GM12878 (cell line): Measurements from ENCODE around the gene ADAMTS13. TPM values are rescaled to one million over a fixed set of nuclear protein-coding genes. Genes with fewer than 3 reads are reported as not detected.

Experiments used
- ATAC-seq: fragments of 200-7000 bp; cut with Tn5 transposase; 3 replicates; pipeline ENCODE4 v1.9.1; 2020; ENCODE audit warnings: mild to moderate bottlenecking, moderate library complexity
- BruUV-seq: library from RNA; stranded (reverse); fragments of 400-500 nt; replicated peaks from 2 replicates; lab custom pipeline; 2021; lab: Mats Ljungman, UMichigan
- CTCF ChIA-PET: fragments of 300-600 bp; sonication (Branson Sonifier 250); formaldehyde crosslinking; extraction: SDS; loops from one replicate; lab custom pipeline; 2021; ENCODE audit warnings: inconsistent platforms; lab: Yijun Ruan, JAX
- POLR2A ChIA-PET: fragments of 350-600 bp; formaldehyde crosslinking; extraction: SDS; loops from one replicate; lab custom pipeline; 2021; ENCODE audit warnings: inconsistent platforms; lab: Charles Lee
- RAD21 ChIA-PET: fragments of 300-600 bp; sonication (Branson Sonifier 250); formaldehyde crosslinking; loops from one replicate; lab custom pipeline; 2023; ENCODE audit warnings: antibody characterized with exemption; ENCODE audit not compliant: unreplicated experiment; lab: Charles Lee
- SMC1A ChIA-PET: fragments of 300-600 bp; sonication (Branson Sonifier 250); formaldehyde crosslinking; loops from one replicate; lab custom pipeline; 2023; ENCODE audit not compliant: unreplicated experiment, uncharacterized antibody; lab: Charles Lee
- DNase-seq: peaks from one replicate; pipeline ENCODE4 v3.0.0-alpha.2; 2011; ENCODE audit warnings: low read depth, low spot score
- FAIRE-seq: peaks from 3 replicates; lab custom pipeline; 2011; peaks lifted over from hg19 to GRCh38; lab: Jason Lieb, UNC
- H2AFZ ChIP-seq: 2 replicates; pipeline ENCODE4 v1.6.0; 2011; ENCODE audit warnings: low read depth, low read length, control low read depth; ENCODE audit not compliant: control insufficient read depth
- H3K27ac ChIP-seq: 2 replicates; pipeline ENCODE4 v1.5.1; 2011; ENCODE audit warnings: control low read depth; ENCODE audit not compliant: control insufficient read depth, insufficient read depth
- H3K27me3 ChIP-seq, 2 experiments: replicated peaks in 1 of 2; 2 replicates each; pipeline versions ENCODE4 v1.6.0 to v1.6.1; 2011; ENCODE audit warnings: low read length in 1 of 2; ENCODE audit not compliant: control insufficient read depth in 2 of 2, insufficient read depth in 2 of 2
- H3K36me3 ChIP-seq, 2 experiments: 2 replicates each; pipeline ENCODE4 v1.5.1; 2011; ENCODE audit warnings: low read length in 1 of 2; ENCODE audit not compliant: control insufficient read depth in 2 of 2, insufficient read depth in 2 of 2
- H3K4me1 ChIP-seq: 2 replicates; pipeline ENCODE4 v1.6.1; 2011; ENCODE audit warnings: mild to moderate bottlenecking, low read length, moderate library complexity, mixed read lengths; ENCODE audit not compliant: control insufficient read depth, insufficient read depth
- H3K4me2 ChIP-seq: 2 replicates; pipeline ENCODE4 v1.6.0; 2011; ENCODE audit warnings: control low read depth; ENCODE audit not compliant: control insufficient read depth, insufficient read depth
- H3K4me3 ChIP-seq: fragments of 200-600 bp; sonication (generic); 2 replicates; pipeline ENCODE4 v1.5.1; 2016
- H3K79me2 ChIP-seq: 2 replicates; pipeline ENCODE4 v1.6.0; 2011; ENCODE audit warnings: low read length; ENCODE audit not compliant: control insufficient read depth, insufficient read depth
- H3K9ac ChIP-seq: 2 replicates; pipeline ENCODE4 v1.8.0; 2011; ENCODE audit warnings: low read length, control low read depth, mixed read lengths; ENCODE audit not compliant: control insufficient read depth, insufficient read depth
- H3K9me3 ChIP-seq: replicated peaks from 3 replicates; pipeline ENCODE4 v1.5.1; 2011; ENCODE audit warnings: mild to moderate bottlenecking, low read length; ENCODE audit not compliant: control insufficient read depth, insufficient read depth
- H4K20me1 ChIP-seq: 2 replicates; pipeline ENCODE4 v1.6.0; 2011; ENCODE audit not compliant: control insufficient read depth, insufficient read depth
- MTA2 ChIP-seq: fragments of 450-650 bp; IDR thresholded peaks from 2 replicates; pipeline ENCODE4 v1.6.1; 2016; ENCODE audit warnings: low read depth, mild to moderate bottlenecking, moderate library complexity
- NFYA ChIP-seq: IDR thresholded peaks from 2 replicates; pipeline ENCODE4 v1.6.1; 2011; ENCODE audit warnings: low read depth, mild to moderate bottlenecking, low read length, improper control_type of control experiment, borderline replicate concordance
- NR2C1 ChIP-seq: fragments of 450-650 bp; IDR thresholded peaks from 2 replicates; pipeline ENCODE4 v1.6.1; 2017; ENCODE audit warnings: antibody characterized with exemption, mild to moderate bottlenecking, moderate library complexity
- RUNX3 ChIP-seq: IDR thresholded peaks from 2 replicates; pipeline ENCODE4 v1.6.1; 2012; ENCODE audit warnings: low read length, inconsistent platforms
- SIX5 ChIP-seq: IDR thresholded peaks from 2 replicates; pipeline ENCODE4 v1.6.1; 2011; ENCODE audit warnings: mild to moderate bottlenecking, low read depth, low read length, moderate library complexity; ENCODE audit not compliant: severe bottlenecking
- SREBF1 ChIP-seq: IDR thresholded peaks from 2 replicates; pipeline ENCODE4 v1.6.1; 2012; ENCODE audit warnings: mild to moderate bottlenecking, low read length
- TBL1XR1 ChIP-seq: IDR thresholded peaks from 2 replicates; pipeline ENCODE4 v1.6.1; 2012; ENCODE audit warnings: low read depth, low read length, improper control_type of control experiment
- TCF7 ChIP-seq: IDR thresholded peaks from 2 replicates; pipeline ENCODE4 v1.6.1; 2014; ENCODE audit warnings: antibody characterized with exemption, borderline replicate concordance
- ZSCAN29 ChIP-seq: fragments of 450-650 bp; IDR thresholded peaks from 2 replicates; pipeline ENCODE4 v1.6.1; 2017; ENCODE audit warnings: mild to moderate bottlenecking, moderate library complexity
- WGBS: methylation state at CpG from one replicate; pipeline ENCODE4 v1.1.6; 2016; ENCODE audit warnings: low lambda C conversion rate; ENCODE audit not compliant: insufficient replicate concordance, insufficient coverage; ENCODE audit errors: missing lambda C conversion rate; 5-methylcytosine and 5-hydroxymethylcytosine counted together
- in situ Hi-C: fragments of 300-500 bp; cut with MboI; formaldehyde crosslinking; loops from 9 replicates; pipeline ENCODE4 v1.14.3; 2018; ENCODE audit warnings: mixed read lengths
- intact Hi-C: fragments of 100-400 bp; cut with micrococcal nuclease; formaldehyde crosslinking; loops from one replicate; pipeline ENCODE4 v1.14.2; 2022; ENCODE audit not compliant: unreplicated experiment
- polyA plus RNA-seq, 11 experiments: library from polyadenylated mRNA; depleted of rRNA in 4 of 11; unstranded in 6 of 11; stranded (reverse) in 5 of 11; fragments of >200 nt; fragmentation: Nextera tagmentation in 4 of 11; fragmentation: Illumina TruSeq in 1 of 11; extraction: Ambion mirVana in 4 of 11; extraction: Trizol in 1 of 11; gene quantifications; 1 replicate in 1 of 11; 2 replicates in 10 of 11; pipeline versions ENCODE4 v1.2.1 to v1.2.3, GENCODE V29; 2011 to 2016; ENCODE audit warnings: inconsistent platforms in 2 of 11, missing spikeins in 2 of 11, low read depth in 1 of 11
- total RNA-seq, 4 experiments: library from RNA; depleted of rRNA in 3 of 4; stranded (reverse); fragments of >200 nt in 3 of 4; fragmentation: Illumina TruSeq in 1 of 4; extraction: Trizol in 1 of 4; gene quantifications; 2 replicates each; pipeline versions ENCODE4 v1.2.1 to v1.2.3, GENCODE V29; 2013 to 2021
- TF ChIP-seq, protein P1 (sequence below): fragments of 450-650 bp; formaldehyde crosslinking; IDR thresholded peaks from 2 replicates; pipeline ENCODE4 v1.4.0; 2020; ENCODE audit warnings: mild to moderate bottlenecking, moderate library complexity
- TF ChIP-seq, protein P2 (sequence below): IDR thresholded peaks from 2 replicates; pipeline ENCODE4 v1.6.1; 2011; ENCODE audit warnings: borderline replicate concordance, low read depth, mild to moderate bottlenecking, moderate library complexity, low read length; ENCODE audit not compliant: insufficient read depth, poor library complexity, severe bottlenecking
- TF ChIP-seq, protein P3 (sequence below): IDR thresholded peaks from 2 replicates; pipeline ENCODE4 v1.6.1; 2012; ENCODE audit warnings: low read depth, low read length, improper control_type of control experiment
- TF ChIP-seq, protein P4 (sequence below): fragments of 150-350 bp; IDR thresholded peaks from 2 replicates; pipeline ENCODE4 v1.6.1; 2014; ENCODE audit warnings: mild to moderate bottlenecking, low read depth, low read length

The ADAMTS13 gene
- total and polyA plus RNA-seq, 10 of the 15 experiments (the other 5 are each of a cell fraction or from before 2014, with no cell fraction given): 0.08 to 2.4 (median 0.28) TPM

DNA sequence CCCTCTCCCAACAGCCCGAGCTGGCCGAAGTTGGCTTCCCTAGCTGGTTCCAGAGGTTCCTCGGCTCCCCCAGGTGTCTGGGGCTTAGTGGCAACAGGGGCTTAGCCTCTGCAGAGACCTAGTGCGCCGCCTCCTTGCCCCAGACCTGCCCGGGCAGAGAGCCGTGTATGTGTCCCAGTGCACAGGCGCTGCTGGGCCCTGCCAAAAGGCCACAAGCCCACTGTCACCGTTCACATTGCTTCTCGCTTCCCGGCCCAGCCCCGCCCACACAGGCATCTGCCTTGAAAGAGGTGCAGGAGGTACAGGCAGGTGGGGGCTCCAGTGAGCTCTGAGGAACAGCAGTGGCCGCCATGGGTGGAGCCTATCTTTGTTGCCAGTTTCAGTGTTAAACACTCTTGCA is 35.1 kb downstream of the ADAMTS13 start (continued):
- TF ChIP-seq, protein P1, sequence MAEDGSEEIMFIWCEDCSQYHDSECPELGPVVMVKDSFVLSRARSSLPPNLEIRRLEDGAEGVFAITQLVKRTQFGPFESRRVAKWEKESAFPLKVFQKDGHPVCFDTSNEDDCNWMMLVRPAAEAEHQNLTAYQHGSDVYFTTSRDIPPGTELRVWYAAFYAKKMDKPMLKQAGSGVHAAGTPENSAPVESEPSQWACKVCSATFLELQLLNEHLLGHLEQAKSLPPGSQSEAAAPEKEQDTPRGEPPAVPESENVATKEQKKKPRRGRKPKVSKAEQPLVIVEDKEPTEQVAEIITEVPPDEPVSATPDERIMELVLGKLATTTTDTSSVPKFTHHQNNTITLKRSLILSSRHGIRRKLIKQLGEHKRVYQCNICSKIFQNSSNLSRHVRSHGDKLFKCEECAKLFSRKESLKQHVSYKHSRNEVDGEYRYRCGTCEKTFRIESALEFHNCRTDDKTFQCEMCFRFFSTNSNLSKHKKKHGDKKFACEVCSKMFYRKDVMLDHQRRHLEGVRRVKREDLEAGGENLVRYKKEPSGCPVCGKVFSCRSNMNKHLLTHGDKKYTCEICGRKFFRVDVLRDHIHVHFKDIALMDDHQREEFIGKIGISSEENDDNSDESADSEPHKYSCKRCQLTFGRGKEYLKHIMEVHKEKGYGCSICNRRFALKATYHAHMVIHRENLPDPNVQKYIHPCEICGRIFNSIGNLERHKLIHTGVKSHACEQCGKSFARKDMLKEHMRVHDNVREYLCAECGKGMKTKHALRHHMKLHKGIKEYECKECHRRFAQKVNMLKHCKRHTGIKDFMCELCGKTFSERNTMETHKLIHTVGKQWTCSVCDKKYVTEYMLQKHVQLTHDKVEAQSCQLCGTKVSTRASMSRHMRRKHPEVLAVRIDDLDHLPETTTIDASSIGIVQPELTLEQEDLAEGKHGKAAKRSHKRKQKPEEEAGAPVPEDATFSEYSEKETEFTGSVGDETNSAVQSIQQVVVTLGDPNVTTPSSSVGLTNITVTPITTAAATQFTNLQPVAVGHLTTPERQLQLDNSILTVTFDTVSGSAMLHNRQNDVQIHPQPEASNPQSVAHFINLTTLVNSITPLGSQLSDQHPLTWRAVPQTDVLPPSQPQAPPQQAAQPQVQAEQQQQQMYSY (CRISPR knock-in tag): no peak

DNA sequence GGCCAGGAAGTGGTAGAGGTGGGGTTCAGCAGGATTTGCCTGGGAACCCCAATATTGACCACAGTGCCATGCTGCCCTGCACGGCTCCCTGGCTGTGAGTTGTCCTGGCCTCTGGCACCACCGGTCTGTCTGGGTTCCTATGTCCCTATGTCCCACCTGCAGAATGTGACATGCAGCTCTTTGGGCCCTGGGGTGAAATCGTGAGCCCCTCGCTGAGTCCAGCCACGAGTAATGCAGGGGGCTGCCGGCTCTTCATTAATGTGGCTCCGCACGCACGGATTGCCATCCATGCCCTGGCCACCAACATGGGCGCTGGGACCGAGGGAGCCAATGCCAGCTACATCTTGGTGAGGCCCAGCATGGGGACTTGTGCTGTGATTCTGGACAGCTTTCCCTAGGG is 35.6 kb downstream of the ADAMTS13 start:
- ATAC-seq (no peak), FAIRE-seq (no peak), DNase-seq (no peak)
- SMC1A ChIA-PET: interaction anchor here (1.3 kb wide), 1 partner anchor 80 kb away, joined by 3 read pairs; no protein-coding TSS in a partner anchor
- Histone ChIP-seq H3K36me3 (no peaks in the 10 kb centered on the region), H3K4me2 (no peak overlapping the region), H3K4me1 (peaks cover 9% of the 10 kb centered on the region), H3K9ac (no peak overlapping the region)
- CTCF ChIA-PET: interaction anchor here (1.8 kb wide), 1 partner anchor 29 kb away, joined by 7 read pairs; no protein-coding TSS in a partner anchor
- BruUV-seq: no TSS peak
- TF ChIP-seq ZSCAN29 (no peak), MTA2 (no peak), NR2C1 (no peak), SREBF1 (no peak), TBL1XR1 (no peak), RUNX3 (no peak), TCF7 (no peak), NFYA (no peak), SIX5 (no peak)
- TF ChIP-seq, protein P2, sequence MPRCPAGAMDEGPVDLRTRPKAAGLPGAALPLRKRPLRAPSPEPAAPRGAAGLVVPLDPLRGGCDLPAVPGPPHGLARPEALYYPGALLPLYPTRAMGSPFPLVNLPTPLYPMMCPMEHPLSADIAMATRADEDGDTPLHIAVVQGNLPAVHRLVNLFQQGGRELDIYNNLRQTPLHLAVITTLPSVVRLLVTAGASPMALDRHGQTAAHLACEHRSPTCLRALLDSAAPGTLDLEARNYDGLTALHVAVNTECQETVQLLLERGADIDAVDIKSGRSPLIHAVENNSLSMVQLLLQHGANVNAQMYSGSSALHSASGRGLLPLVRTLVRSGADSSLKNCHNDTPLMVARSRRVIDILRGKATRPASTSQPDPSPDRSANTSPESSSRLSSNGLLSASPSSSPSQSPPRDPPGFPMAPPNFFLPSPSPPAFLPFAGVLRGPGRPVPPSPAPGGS: no peak
- TF ChIP-seq, protein P3, sequence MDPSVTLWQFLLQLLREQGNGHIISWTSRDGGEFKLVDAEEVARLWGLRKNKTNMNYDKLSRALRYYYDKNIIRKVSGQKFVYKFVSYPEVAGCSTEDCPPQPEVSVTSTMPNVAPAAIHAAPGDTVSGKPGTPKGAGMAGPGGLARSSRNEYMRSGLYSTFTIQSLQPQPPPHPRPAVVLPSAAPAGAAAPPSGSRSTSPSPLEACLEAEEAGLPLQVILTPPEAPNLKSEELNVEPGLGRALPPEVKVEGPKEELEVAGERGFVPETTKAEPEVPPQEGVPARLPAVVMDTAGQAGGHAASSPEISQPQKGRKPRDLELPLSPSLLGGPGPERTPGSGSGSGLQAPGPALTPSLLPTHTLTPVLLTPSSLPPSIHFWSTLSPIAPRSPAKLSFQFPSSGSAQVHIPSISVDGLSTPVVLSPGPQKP: no peak
- TF ChIP-seq, protein P4, sequence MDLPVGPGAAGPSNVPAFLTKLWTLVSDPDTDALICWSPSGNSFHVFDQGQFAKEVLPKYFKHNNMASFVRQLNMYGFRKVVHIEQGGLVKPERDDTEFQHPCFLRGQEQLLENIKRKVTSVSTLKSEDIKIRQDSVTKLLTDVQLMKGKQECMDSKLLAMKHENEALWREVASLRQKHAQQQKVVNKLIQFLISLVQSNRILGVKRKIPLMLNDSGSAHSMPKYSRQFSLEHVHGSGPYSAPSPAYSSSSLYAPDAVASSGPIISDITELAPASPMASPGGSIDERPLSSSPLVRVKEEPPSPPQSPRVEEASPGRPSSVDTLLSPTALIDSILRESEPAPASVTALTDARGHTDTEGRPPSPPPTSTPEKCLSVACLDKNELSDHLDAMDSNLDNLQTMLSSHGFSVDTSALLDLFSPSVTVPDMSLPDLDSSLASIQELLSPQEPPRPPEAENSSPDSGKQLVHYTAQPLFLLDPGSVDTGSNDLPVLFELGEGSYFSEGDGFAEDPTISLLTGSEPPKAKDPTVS: no peak
- TF ChIP-seq, all 136 proteins: peak for 0
- POLR2A ChIA-PET: no interaction called here
- H3K9me3 ChIP-seq: no peaks in the 10 kb centered on the region
- H3K27ac ChIP-seq: no peak overlapping the region
- RAD21 ChIA-PET: interaction anchor here (1.3 kb wide), 1 partner anchor 42 kb away, joined by 3 read pairs; no protein-coding TSS in a partner anchor
- intact Hi-C loops: no loop called here
- H3K4me3 ChIP-seq: no peak overlapping the region
- WGBS: 64% methylated on average over 11 of the region's 11 CpGs
- no peaks in the 10 kb centered on the region; a peak in 2 of 4 replicates for H3K27me3 ChIP-seq
- in situ Hi-C loops: no loop called here
- H2AFZ ChIP-seq: no peak overlapping the region
- H4K20me1 ChIP-seq: no peaks in the 10 kb centered on the region
- H3K79me2 ChIP-seq: no peaks in the 10 kb centered on the region
